HepG2 (cell line): ENCODE measurements around the gene ABRACL. TPM values are rescaled to one million over a fixed set of nuclear protein-coding genes. Genes with fewer than 3 reads are reported as not detected.

ENCODE experiments used
- ATAC-seq: fragments of 200-7000 bp; cut with Tn5 transposase; 3 replicates; pipeline ENCODE4 v1.9.1; 2020; ENCODE audit warnings: mild to moderate bottlenecking, moderate library complexity
- BruUV-seq: library from RNA; stranded (reverse); fragments of 400-500 nt; replicated peaks from 2 replicates; lab custom pipeline; 2021; lab: Mats Ljungman, UMichigan
- CTCF ChIA-PET: fragments of 300-600 bp; formaldehyde crosslinking; extraction: SDS; loops from one replicate; lab custom pipeline; 2021; ENCODE audit warnings: low total read pairs, inconsistent platforms, low intra/inter-chr PET ratio; lab: Yijun Ruan, JAX
- POLR2A ChIA-PET: fragments of 350-600 bp; sonication (Branson Sonifier 250); formaldehyde crosslinking; loops from one replicate; lab custom pipeline; 2020; ENCODE audit warnings: antibody characterized with exemption, inconsistent platforms; lab: Yijun Ruan, JAX
- DNase-seq: peaks from one replicate; pipeline ENCODE4 v3.0.0-alpha.2; 2015; ENCODE audit warnings: low spot score
- FAIRE-seq: peaks from 3 replicates; lab custom pipeline; 2011; peaks lifted over from hg19 to GRCh38; lab: Jason Lieb, UNC
- H2AFZ ChIP-seq: one replicate; pipeline ENCODE4 v1.6.1; 2011; ENCODE audit warnings: low read length, inconsistent platforms
- H3K27ac ChIP-seq: fragments of 300-600 bp; 3 replicates; pipeline ENCODE4 v1.8.0; 2011; ENCODE audit warnings: mixed run types, mild to moderate bottlenecking, mixed read lengths, low read length, inconsistent platforms; ENCODE audit not compliant: insufficient read depth; ENCODE audit errors: extremely low read length
- H3K27me3 ChIP-seq, 2 experiments: fragments of 200-600 bp in 1 of 2; 2 replicates in 1 of 2; 3 replicates in 1 of 2; pipeline versions ENCODE4 v1.6.0 to v1.8.0; 2011; ENCODE audit warnings: low read length in 2 of 2, mild to moderate bottlenecking in 2 of 2, moderate library complexity in 2 of 2, inconsistent platforms in 1 of 2; ENCODE audit not compliant: insufficient read depth in 2 of 2, control insufficient read depth in 1 of 2
- H3K36me3 ChIP-seq, 2 experiments: fragments of 200-600 bp in 1 of 2; replicated peaks in 1 of 2; 2 replicates in 1 of 2; 3 replicates in 1 of 2; pipeline versions ENCODE4 v1.5.1 to v1.8.0; 2011; ENCODE audit warnings: low read length in 2 of 2, inconsistent platforms in 1 of 2; ENCODE audit not compliant: insufficient read depth in 2 of 2, control insufficient read depth in 1 of 2
- H3K4me1 ChIP-seq: 2 replicates; pipeline ENCODE4 v1.5.1; 2012; ENCODE audit warnings: low read length, inconsistent platforms; ENCODE audit not compliant: insufficient read depth
- H3K4me2 ChIP-seq: 2 replicates; pipeline ENCODE4 v1.6.0; 2011; ENCODE audit warnings: low read depth, low read length, inconsistent platforms
- H3K4me3 ChIP-seq, 3 experiments: fragments of 200-600 bp in 1 of 3; sonication (generic), shearing (Covaris generic) in 1 of 3; replicated peaks in 1 of 3; 2 replicates each; pipeline ENCODE4 v1.5.1; 2011 to 2016; ENCODE audit warnings: low read length in 3 of 3, inconsistent platforms in 2 of 3, low read depth in 2 of 3, mild to moderate bottlenecking in 2 of 3, control low read depth in 1 of 3, mixed read lengths in 1 of 3; ENCODE audit not compliant: insufficient read depth in 1 of 3
- H3K79me2 ChIP-seq: one replicate; pipeline ENCODE4 v1.6.1; 2011; ENCODE audit warnings: low read length, inconsistent platforms; ENCODE audit not compliant: insufficient read depth
- H3K9ac ChIP-seq: 2 replicates; pipeline ENCODE4 v1.6.0; 2011; ENCODE audit warnings: mild to moderate bottlenecking, low read depth, low read length, inconsistent platforms; ENCODE audit not compliant: insufficient read depth
- H3K9me3 ChIP-seq: 2 replicates; pipeline ENCODE4 v1.5.1; 2012; ENCODE audit warnings: mild to moderate bottlenecking, low read length
- H4K20me1 ChIP-seq: 2 replicates; pipeline ENCODE4 v1.6.0; 2011; ENCODE audit warnings: inconsistent platforms, mild to moderate bottlenecking, low read length, moderate library complexity; ENCODE audit not compliant: insufficient read depth
- ATF4 ChIP-seq, 2 experiments: fragments of 450-650 bp in 1 of 2; sonication (generic) in 1 of 2; formaldehyde crosslinking; IDR thresholded peaks; 2 replicates each; pipeline versions ENCODE4 v1.5.0 to v1.8.0; 2020 to 2022; ENCODE audit warnings: mild to moderate bottlenecking in 1 of 2, missing genetic modification reagents in 1 of 2
- CENPT ChIP-seq: sonication (generic); formaldehyde crosslinking; IDR thresholded peaks from 2 replicates; pipeline ENCODE4 v1.8.0; 2022; ENCODE audit warnings: low read depth, mild to moderate bottlenecking, moderate library complexity, missing genetic modification reagents
- EZH2 ChIP-seq: conservative IDR thresholded peaks from 2 replicates; pipeline ENCODE4 v1.6.1; 2012; ENCODE audit warnings: mild to moderate bottlenecking, low read depth, low read length, moderate library complexity
- MLXIP ChIP-seq: sonication (generic); formaldehyde crosslinking; IDR thresholded peaks from 2 replicates; pipeline ENCODE4 v1.9.0; 2021; ENCODE audit warnings: missing genetic modification reagents, borderline replicate concordance
- SNAPC4 ChIP-seq: sonication (generic); formaldehyde crosslinking; IDR thresholded peaks from 2 replicates; pipeline ENCODE4 v1.4.0; 2020; ENCODE audit warnings: mild to moderate bottlenecking, missing genetic modification reagents
- TARDBP ChIP-seq: sonication (generic); formaldehyde crosslinking; IDR thresholded peaks from 2 replicates; pipeline ENCODE4 v1.8.0; 2022; ENCODE audit warnings: mild to moderate bottlenecking, missing genetic modification reagents
- ZNF687 ChIP-seq: sonication (generic); formaldehyde crosslinking; IDR thresholded peaks from 2 replicates; pipeline ENCODE4 v1.5.1; 2020; ENCODE audit warnings: mild to moderate bottlenecking, missing genetic modification reagents, moderate library complexity
- ZSCAN25 ChIP-seq: sonication (generic); formaldehyde crosslinking; IDR thresholded peaks from 2 replicates; pipeline ENCODE4 v1.8.0; 2022; ENCODE audit warnings: mild to moderate bottlenecking, missing genetic modification reagents
- WGBS: methylation state at CpG from one replicate; pipeline ENCODE4 v1.1.6; 2017; ENCODE audit warnings: low lambda C conversion rate; 5-methylcytosine and 5-hydroxymethylcytosine counted together
- in situ Hi-C: cut with HindIII; loops from 2 replicates; pipeline ENCODE4 v1.10.0; 2017; ENCODE audit warnings: low pct_unique_long_range_greater_than_20kb; ENCODE audit not compliant: extremely low pct_ligation_motif_present
- intact Hi-C: fragments of 100-400 bp; cut with micrococcal nuclease; formaldehyde crosslinking; loops from one replicate; pipeline ENCODE4 v1.10.0; 2022; ENCODE audit not compliant: unreplicated experiment
- polyA plus RNA-seq, 8 experiments: library from polyadenylated mRNA; depleted of rRNA in 3 of 8; stranded (reverse) in 7 of 8; unstranded in 1 of 8; fragments of >200 nt; fragmentation: Illumina TruSeq in 4 of 8; extraction: Trizol in 4 of 8; gene quantifications; 2 replicates each; pipeline versions ENCODE4 v1.2.1 to v1.2.3, GENCODE V29; 2011 to 2016; ENCODE audit warnings: low read depth in 4 of 8, missing spikeins in 1 of 8, mixed read lengths in 1 of 8; ENCODE audit not compliant: insufficient read depth in 1 of 8
- total RNA-seq, 5 experiments: library from RNA; depleted of rRNA; stranded (reverse); fragments of >200 nt; fragmentation: Illumina TruSeq; extraction: Trizol; gene quantifications; 2 replicates each; pipeline ENCODE4 v1.2.3, GENCODE V29; 2016; ENCODE audit warnings: low read depth in 1 of 5

The ABRACL gene
- total and polyA plus RNA-seq, 2 of the 13 experiments (the other 11 are each of a cell fraction or from before 2014, with no cell fraction given): 1.4 to 5.4 TPM

- Histone ChIP-seq H4K20me1 (no peaks in the 10 kb centered on the region), H3K36me3 (no peaks in the 10 kb centered on the region), H3K4me2 (peak overlapping the region; percentile 95), H2AFZ (peak overlapping the region; percentile 22), H3K9me3 (no peaks in the 10 kb centered on the region), H3K27me3 (peaks cover 2 to 28% of the 10 kb centered on the region in 2 experiments), H3K79me2 (no peaks in the 10 kb centered on the region), H3K4me1 (peaks cover 19% of the 10 kb centered on the region), H3K9ac (no peak overlapping the region), H3K27ac (no peak overlapping the region), H3K4me3 (peak overlapping the region in 2 of 3 experiments; percentile 72 to 81; a peak in 2 of 6 replicates)
- intact Hi-C loops (no loop called here), in situ Hi-C loops (no loop called here)
- BruUV-seq: no TSS peak
- peak; percentile 20 for ATAC-seq
- POLR2A ChIA-PET: interaction anchor here (0.8 kb wide), 1 partner anchor 348 kb away, joined by 3 read pairs; no protein-coding TSS in a partner anchor
- CTCF ChIA-PET: no interaction called here
- no peak for DNase-seq
- WGBS: 8% methylated on average over 10 of the region's 10 CpGs
- no peak for FAIRE-seq
- TF ChIP-seq CENPT (no peak), SNAPC4 (CRISPR knock-in tag) (no peak), TARDBP (CRISPR knock-in tag) (no peak), EZH2 (0 out of 2 replicates have a peak, but pooled peaks have one; percentile 27), ATF4 (CRISPR knock-in tag; IDR thresholded peaks at IDR 0.05) (peak in 1 of 2 experiments; percentile 40; a peak in 1 of 4 replicates), ZNF687 (CRISPR knock-in tag) (no peak), MLXIP (CRISPR knock-in tag) (no peak), ZSCAN25 (no peak)
Observed at GRCh38 chr6:139027620-139028182, 844 bp upstream of the ABRACL start.
